Loucy (cell line): ENCODE results near the gene CDHR5.

ENCODE experiments used
- H2AFZ ChIP-seq: fragments of 200-600 bp; sonication (generic); 2 replicates; pipeline ENCODE4 v1.6.0; 2016; ENCODE audit warnings: antibody characterized with exemption, mild to moderate bottlenecking, low read length, moderate library complexity
- H3F3A ChIP-seq: fragments of 200-600 bp; 2 replicates; pipeline ENCODE4 v1.6.0; 2016; ENCODE audit warnings: antibody characterized with exemption, low read depth, mild to moderate bottlenecking
- H3K27me3 ChIP-seq: fragments of 200-600 bp; sonication (generic); 2 replicates; pipeline ENCODE4 v1.6.1; 2014; ENCODE audit warnings: low read length, mild to moderate bottlenecking; ENCODE audit not compliant: insufficient read depth, poor library complexity, severe bottlenecking
- H3K36me3 ChIP-seq: fragments of 200-600 bp; sonication (generic); 2 replicates; pipeline ENCODE4 v1.6.1; 2016; ENCODE audit warnings: low read length; ENCODE audit not compliant: insufficient read depth
- H3K4me1 ChIP-seq: fragments of 200-600 bp; sonication (generic); 2 replicates; pipeline ENCODE4 v1.5.1; 2014; ENCODE audit warnings: low read length, mild to moderate bottlenecking; ENCODE audit not compliant: insufficient read depth, poor library complexity, severe bottlenecking
- H3K4me2 ChIP-seq: fragments of 200-600 bp; sonication (generic); 2 replicates; pipeline ENCODE4 v1.6.0; 2014; ENCODE audit warnings: antibody characterized with exemption, low read length, low read depth, mild to moderate bottlenecking; ENCODE audit not compliant: poor library complexity, severe bottlenecking
- H3K4me3 ChIP-seq: fragments of 200-600 bp; sonication (generic); 2 replicates; pipeline ENCODE4 v1.5.1; 2014; ENCODE audit warnings: low read length, mild to moderate bottlenecking, mixed read lengths; ENCODE audit not compliant: poor library complexity, severe bottlenecking
- H3K79me2 ChIP-seq: fragments of 200-600 bp; sonication (generic); 2 replicates; pipeline ENCODE4 v1.6.1; 2014; ENCODE audit warnings: low read length; ENCODE audit not compliant: insufficient read depth
- H3K9ac ChIP-seq: fragments of 200-600 bp; sonication (generic); 2 replicates; pipeline ENCODE4 v1.6.0; 2014; ENCODE audit warnings: mild to moderate bottlenecking, low read depth, low read length, moderate library complexity; ENCODE audit not compliant: poor library complexity, severe bottlenecking
- H3K9me2 ChIP-seq: fragments of 200-600 bp; sonication (generic); replicated peaks from 2 replicates; pipeline ENCODE4 v1.6.1; 2016; ENCODE audit warnings: low read depth, low read length, mixed read lengths
- H3K9me3 ChIP-seq: fragments of 200-600 bp; sonication (generic); 2 replicates; pipeline ENCODE4 v1.6.1; 2014; ENCODE audit warnings: mild to moderate bottlenecking, antibody characterized with exemption, low read length, low read depth; ENCODE audit not compliant: insufficient read depth
- H4K20me1 ChIP-seq: fragments of 200-600 bp; sonication (generic); 2 replicates; pipeline ENCODE4 v1.6.0; 2014; ENCODE audit warnings: antibody characterized with exemption, low read length, mild to moderate bottlenecking; ENCODE audit not compliant: insufficient read depth, poor library complexity, severe bottlenecking
- EZH2phosphoT487 ChIP-seq: fragments of 200-600 bp; IDR thresholded peaks from 2 replicates; pipeline ENCODE4 v1.6.1; 2018; ENCODE audit warnings: antibody characterized with exemption, mild to moderate bottlenecking, moderate library complexity, borderline replicate concordance
- TF ChIP-seq, protein P1 (sequence below): fragments of 200-600 bp; sonication (generic); conservative IDR thresholded peaks from 2 replicates; pipeline ENCODE4 v1.5.1; 2014; ENCODE audit warnings: mild to moderate bottlenecking, antibody characterized with exemption, low read length

CDHR5 gene

GRCh38 chr11:614623-615503, 9.9 kb downstream of the CDHR5 start:
- TF ChIP-seq, protein P1, sequence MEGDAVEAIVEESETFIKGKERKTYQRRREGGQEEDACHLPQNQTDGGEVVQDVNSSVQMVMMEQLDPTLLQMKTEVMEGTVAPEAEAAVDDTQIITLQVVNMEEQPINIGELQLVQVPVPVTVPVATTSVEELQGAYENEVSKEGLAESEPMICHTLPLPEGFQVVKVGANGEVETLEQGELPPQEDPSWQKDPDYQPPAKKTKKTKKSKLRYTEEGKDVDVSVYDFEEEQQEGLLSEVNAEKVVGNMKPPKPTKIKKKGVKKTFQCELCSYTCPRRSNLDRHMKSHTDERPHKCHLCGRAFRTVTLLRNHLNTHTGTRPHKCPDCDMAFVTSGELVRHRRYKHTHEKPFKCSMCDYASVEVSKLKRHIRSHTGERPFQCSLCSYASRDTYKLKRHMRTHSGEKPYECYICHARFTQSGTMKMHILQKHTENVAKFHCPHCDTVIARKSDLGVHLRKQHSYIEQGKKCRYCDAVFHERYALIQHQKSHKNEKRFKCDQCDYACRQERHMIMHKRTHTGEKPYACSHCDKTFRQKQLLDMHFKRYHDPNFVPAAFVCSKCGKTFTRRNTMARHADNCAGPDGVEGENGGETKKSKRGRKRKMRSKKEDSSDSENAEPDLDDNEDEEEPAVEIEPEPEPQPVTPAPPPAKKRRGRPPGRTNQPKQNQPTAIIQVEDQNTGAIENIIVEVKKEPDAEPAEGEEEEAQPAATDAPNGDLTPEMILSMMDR = no peak
- TF ChIP-seq EZH2phosphoT487 = no peak
- H3K9ac ChIP-seq = peak overlapping the region; percentile 69
- no peaks in the 10 kb centered on the region for H3K9me3 ChIP-seq
- H3K36me3 ChIP-seq = peaks cover 34% of the 10 kb centered on the region; the same call in 1 of the 2 replicates
- H3K4me3 ChIP-seq = peak overlapping the region; percentile 82
- no peaks in the 10 kb centered on the region for H3K9me2 ChIP-seq
- H3K79me2 ChIP-seq = no peaks in the 10 kb centered on the region
- no peaks in the 10 kb centered on the region for H3F3A ChIP-seq
- peaks cover 13% of the 10 kb centered on the region for H4K20me1 ChIP-seq
- H2AFZ ChIP-seq = no peak overlapping the region
- H3K4me2 ChIP-seq = peak overlapping the region; percentile 92
- H3K4me1 ChIP-seq = peaks cover 4% of the 10 kb centered on the region
- no peaks in the 10 kb centered on the region for H3K27me3 ChIP-seq

- peaks cover 40% of the 10 kb centered on the region; the same call in 1 of the 2 replicates for H3K36me3 ChIP-seq
- peaks cover 4% of the 10 kb centered on the region for H3K4me1 ChIP-seq
- H4K20me1 ChIP-seq = peaks cover 13% of the 10 kb centered on the region
- no peak overlapping the region for H2AFZ ChIP-seq
- no peaks in the 10 kb centered on the region for H3K9me2 ChIP-seq
- no peaks in the 10 kb centered on the region for H3K9me3 ChIP-seq
- no peaks in the 10 kb centered on the region for H3K27me3 ChIP-seq
- H3K79me2 ChIP-seq = no peaks in the 10 kb centered on the region
- H3K4me2 ChIP-seq = no peak overlapping the region
- H3K4me3 ChIP-seq = no peak overlapping the region
- no peak overlapping the region for H3K9ac ChIP-seq
- H3F3A ChIP-seq = no peaks in the 10 kb centered on the region
- TF ChIP-seq EZH2phosphoT487 = no peak
- TF ChIP-seq, protein P1 = no peak
These were observed 10.6 kb downstream of the CDHR5 start for GRCh38 chr11:614021-614622.

GRCh38 chr11:613369-613968, 11.3 kb downstream of the CDHR5 start:
- peaks cover 13% of the 10 kb centered on the region for H4K20me1 ChIP-seq
- H3K9me3 ChIP-seq = no peaks in the 10 kb centered on the region
- peaks cover 4% of the 10 kb centered on the region for H3K4me1 ChIP-seq
- no peak overlapping the region for H3K9ac ChIP-seq
- peaks cover 47% of the 10 kb centered on the region; the same call in 1 of the 2 replicates for H3K36me3 ChIP-seq
- H3K79me2 ChIP-seq = no peaks in the 10 kb centered on the region
- H3K4me3 ChIP-seq = no peak overlapping the region
- H3K4me2 ChIP-seq = no peak overlapping the region
- no peaks in the 10 kb centered on the region for H3K9me2 ChIP-seq
- no peaks in the 10 kb centered on the region for H3K27me3 ChIP-seq
- no peak overlapping the region for H2AFZ ChIP-seq
- no peaks in the 10 kb centered on the region for H3F3A ChIP-seq
- TF ChIP-seq, protein P1 = no peak
- TF ChIP-seq EZH2phosphoT487 = no peak
